T47D (cell line): ENCODE data around the gene REPS1.
"Not testable (repeated sequence)": the region's sequence is repeated elsewhere in the genome, so short reads cannot be mapped to it uniquely, and the experiment has no call there.

Source experiments
- DNase-seq, 2 experiments: peaks; one replicate each; pipeline versions ENCODE4 v3.0.0 to v3.0.0-alpha.2; 2011 to 2012; ENCODE audit warnings: low read depth in 1 of 2, low spot score in 1 of 2
- JUND ChIP-seq: IDR thresholded peaks from 2 replicates; pipeline ENCODE4 v1.6.1; 2012; ENCODE audit warnings: low read depth
- in situ Hi-C: cut with HindIII; loops from 2 replicates; pipeline ENCODE4 v1.10.0; 2016; ENCODE audit warnings: low sequenced_read_pairs, low pct_unique_long_range_greater_than_20kb

REPS1 gene

DNA sequence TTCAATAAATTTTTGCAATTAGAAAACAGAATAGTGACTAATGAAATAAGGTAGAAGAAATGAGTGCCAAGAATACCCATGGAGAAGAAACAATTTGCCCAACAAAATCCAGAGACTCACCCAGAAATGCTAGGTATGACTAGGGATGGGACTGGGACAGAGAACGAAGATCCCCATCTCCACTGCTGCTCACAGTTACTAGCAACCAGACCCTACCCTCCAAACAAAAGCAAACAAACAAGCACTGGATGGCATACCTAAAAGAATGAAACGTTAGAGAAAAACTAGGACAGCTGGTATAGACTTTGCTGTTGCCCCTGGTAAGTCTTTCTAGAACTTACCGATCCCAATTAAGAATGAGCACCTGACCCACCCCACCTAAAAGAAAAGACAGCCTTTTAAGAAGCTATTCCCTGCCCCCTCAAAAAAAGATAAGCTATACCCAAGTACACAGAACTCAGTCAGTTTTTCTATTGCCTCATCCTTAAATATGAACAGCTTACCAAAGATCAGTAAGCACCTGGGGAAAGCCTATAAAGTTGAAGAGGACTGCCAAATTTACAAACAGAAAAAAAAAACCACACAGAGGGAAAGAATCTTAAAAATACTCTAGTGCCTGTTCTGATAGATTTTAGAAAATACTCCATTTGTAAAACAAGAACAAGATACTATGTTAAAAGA, 31.7 kb downstream of the REPS1 start:
- no peak for TF ChIP-seq JUND
- DNase-seq: no peak
- in situ Hi-C loops: no loop called here

DNA sequence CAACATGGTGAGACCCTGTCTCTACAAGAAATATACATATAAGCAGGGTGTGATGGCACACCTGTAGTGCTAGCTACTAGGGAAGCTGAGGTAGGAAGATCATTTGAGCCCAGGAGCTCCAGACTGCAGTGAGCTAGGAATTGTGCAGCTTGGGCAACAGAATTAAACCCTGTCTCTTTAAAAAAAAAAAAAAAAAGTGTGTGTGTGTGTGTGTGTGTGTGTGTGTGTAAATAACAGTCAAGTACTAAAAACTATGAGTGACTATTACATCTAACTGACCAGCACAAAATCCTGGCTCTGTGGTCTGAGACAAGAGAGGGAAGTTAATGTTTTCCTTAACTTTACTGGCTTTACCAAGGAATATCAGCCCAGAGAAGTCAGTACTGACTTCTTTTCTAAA, 32.8 kb downstream of the REPS1 start:
- in situ Hi-C loops: no loop called here
- TF ChIP-seq JUND: no peak
- DNase-seq: no peak

DNA sequence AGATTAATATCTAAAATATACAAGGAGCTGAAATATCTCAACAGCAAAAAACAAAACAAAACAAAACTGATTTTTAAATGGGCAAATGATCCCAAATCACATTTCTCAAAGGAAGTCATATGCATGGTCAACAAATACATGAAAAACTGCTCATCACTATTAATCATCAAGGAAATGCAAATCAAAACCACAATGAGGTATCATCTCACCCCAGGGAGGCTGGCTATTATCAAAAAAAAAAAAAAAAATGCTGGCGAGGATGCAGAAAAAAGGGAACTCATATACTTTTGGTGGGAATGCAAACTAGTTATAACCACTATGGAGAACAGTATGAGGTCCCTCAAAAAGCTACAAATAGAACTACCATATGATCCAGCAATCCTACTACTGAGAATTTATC, 34.6 kb downstream of the REPS1 start:
- in situ Hi-C loops: no loop called here
- no peak for DNase-seq
- no peak for TF ChIP-seq JUND

DNA sequence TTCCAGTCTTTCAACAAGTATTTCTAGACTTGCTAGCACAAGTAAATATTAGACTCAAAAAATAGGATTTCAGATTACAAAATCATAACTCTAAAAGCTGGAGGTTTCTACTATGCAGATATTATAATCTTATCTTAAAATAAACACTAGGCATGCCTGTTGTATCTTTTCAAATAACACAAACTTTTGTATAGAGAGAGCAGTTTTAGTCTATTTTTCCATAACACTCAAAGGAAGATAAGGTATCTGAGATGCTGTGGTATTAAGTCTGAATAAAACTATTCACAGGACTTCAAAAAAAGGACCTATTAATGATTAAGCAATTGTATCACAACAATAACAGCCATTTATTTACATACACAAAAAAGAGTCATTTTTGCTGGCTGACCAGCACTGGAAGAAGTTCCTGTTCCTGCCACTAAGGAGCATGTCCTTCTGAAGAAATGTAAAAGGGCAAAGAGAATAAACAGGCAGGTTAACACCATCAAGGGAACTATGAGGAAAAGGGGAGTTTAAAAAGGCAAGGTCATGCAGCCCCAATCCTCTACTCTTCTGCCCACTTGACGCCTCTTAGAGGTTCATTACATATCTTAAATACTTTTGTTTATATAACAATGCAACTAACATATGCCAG, 39.4 kb downstream of the REPS1 start:
- no peak for DNase-seq
- no peak for TF ChIP-seq JUND
- in situ Hi-C loops: no loop called here

DNA sequence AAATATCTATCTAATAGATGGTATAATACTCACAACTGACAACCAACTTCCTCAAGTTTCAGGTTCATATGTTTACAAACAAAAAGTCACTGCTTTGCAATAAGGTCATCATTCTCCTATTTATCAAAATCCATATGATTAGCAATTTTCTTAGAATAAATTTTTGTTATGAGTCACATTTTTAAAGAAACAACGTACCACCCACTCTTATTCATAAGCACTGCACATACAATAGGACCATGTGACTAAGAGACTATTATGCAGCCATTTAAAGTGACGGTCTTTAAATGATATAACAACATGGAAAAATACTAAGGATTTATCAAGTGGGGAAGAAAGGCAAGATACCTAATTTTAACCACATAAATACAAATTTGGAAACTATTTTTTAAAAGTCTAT, 40.0 kb downstream of the REPS1 start:
- no peak for DNase-seq
- in situ Hi-C loops: no loop called here
- TF ChIP-seq JUND: no peak

DNA sequence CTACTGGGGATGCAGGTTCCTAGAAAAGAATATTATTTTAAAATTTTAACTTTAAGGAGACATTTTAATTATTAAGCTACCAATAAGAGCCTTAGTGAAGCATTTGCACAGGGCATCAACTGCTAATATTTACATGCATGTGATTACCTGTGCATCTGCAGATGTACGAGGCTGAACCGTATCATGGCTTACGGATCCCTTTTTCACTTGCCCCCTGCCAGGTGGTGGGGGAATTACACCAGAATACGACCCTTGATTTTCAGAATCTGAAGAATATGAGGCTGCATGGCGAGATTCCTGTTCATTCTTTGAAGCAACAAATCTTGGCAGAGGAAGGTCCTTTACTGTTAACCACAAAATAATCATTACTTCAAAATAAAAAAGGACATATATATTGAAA, 42.7 kb downstream of the REPS1 start:
- in situ Hi-C loops: no loop called here
- no peak for DNase-seq
- no peak for TF ChIP-seq JUND

DNA sequence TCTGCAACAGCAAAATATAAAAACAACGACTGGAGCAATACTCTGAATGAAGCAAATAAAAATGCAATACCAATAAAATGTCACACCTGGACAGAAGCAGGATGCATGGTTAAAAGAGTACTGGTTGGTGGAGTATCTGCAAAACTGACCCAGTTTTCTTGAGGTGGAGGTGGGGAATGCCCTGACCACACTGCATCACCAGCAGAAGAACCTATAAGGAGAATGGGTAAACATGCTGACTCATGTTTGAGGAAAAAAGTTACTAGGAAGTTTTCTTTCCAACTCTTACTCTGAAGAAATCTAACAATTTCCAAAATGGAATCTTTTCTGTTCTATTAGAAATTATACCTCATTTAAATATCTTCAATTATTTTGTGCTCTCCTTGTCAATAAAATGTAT, 43.6 kb downstream of the REPS1 start:
- DNase-seq: peak in 1 of 2 experiments; percentile 2
- in situ Hi-C loops: no loop called here
- no peak for TF ChIP-seq JUND

DNA sequence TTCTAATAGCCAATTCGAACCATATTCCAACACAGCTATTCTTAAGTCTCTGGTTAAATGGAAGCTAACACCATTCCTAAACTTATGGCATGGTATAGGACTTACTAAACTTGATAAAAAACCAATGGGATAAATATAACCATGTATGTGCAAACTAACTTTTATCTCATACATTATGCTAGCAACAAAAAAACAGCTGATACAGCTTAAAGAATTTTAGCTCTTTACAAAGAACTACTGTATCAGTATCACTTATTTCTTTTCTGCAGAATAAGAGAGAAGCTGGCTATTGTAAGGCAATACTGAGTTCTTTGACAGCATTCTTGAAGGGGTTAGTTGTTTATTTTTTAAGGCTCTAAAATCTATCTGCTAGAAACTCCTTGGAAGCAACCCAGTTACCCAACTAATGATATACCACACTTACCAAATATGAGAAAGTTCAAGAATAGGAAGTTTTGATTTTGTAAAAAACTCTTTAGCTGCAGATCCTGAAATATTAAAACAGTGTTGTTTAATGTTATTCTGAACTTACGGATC, 44.9 kb downstream of the REPS1 start:
- in situ Hi-C loops: no loop called here
- DNase-seq: no peak
- TF ChIP-seq JUND: no peak

DNA sequence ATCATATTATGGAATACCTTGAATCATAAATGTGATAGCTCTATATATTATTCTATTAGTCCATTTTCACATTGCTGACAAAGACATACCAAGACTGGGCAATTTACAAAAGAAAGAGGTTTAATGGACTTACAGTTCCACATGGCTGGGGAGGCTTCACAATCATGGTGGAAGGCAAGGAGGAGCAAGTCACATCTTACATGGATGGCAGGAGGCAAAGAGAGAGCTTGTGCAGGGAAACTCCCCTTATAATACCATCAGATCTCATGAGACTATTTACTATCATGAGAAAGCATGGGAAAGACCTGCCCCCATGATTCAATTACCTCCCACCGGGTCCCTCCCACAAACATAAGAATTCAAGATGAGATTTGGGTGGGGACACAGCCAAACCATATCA, 51.2 kb downstream of the REPS1 start:
- in situ Hi-C loops, DNase-seq: not testable (repeated sequence)

DNA sequence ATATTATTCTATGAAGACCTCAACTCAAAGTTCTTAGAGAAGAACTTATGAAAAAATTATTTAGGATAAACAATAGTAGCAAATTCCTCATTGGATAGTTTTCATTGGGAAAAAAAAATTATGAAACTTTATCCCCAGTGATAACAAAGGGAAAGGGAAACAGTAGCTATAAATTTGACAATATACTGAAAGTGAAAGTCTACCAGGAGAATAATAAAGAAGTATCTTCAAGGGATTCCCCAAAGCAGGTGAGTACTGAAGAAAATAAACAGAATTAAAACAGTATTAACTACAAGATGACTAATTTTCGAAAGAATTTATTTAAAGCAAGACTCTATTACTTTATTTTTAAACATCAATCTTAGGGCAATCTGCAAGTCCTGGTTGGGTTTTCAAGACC, 56.4 kb downstream of the REPS1 start:
- in situ Hi-C loops: no loop called here
- TF ChIP-seq JUND: no peak
- DNase-seq: no peak

DNA sequence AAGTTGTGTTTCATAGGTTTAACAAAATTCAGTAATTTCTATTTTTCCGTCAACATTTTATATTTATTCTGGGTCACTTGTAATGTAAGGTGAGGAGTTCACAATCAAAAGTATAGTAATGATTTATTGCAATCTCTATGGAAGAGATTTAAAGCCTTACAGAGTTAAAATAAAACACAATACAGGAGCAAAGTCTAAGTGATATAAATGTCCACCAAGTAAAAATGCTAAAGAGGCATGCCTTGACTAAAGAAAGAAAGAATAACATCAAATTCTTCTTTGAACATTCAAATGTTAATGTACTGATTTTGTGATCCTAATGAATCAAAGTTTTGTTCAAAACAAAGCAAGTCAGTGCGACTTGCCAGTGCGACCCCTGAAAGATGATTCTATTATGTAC, 61.5 kb downstream of the REPS1 start:
- no peak for DNase-seq
- in situ Hi-C loops: no loop called here
- no peak for TF ChIP-seq JUND

DNA sequence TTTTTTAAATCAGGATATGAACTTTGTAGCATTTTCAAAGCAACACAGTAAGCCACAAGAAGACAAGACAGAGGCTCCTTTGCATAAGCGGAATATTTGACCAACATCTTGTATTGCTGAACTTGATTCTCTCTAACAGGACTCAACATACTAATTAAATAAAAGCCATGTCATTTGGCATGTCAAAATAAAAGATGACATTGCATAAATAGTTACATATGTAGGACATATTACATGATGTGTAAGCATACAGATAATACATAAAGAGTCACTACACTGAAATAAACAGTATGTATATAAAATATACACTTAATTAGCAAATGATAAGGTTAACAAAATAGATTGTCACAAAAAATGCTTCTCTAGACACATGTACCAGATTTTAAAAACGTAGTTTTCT, 62.2 kb downstream of the REPS1 start:
- in situ Hi-C loops: no loop called here
- no peak for DNase-seq
- no peak for TF ChIP-seq JUND

DNA sequence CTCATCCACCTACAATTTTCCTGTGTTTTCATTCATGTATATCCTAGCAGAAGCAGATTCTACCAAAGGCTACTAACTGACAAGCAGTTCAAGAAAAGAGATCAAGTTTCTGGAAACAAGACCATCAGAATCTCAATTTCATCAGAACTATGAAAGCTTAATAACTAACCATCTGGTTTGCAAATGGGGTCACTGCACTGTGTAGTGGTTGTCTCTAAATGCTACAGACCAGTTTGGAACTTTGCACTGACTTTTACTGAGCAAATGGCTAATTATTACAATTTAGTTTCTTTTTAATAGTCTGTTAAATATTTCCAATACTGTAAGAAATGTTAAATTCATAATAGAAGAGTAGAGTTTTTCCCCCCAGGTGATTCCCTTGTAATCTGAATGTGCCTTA, 64.5 kb downstream of the REPS1 start:
- in situ Hi-C loops: no loop called here
- TF ChIP-seq JUND: no peak
- no peak for DNase-seq

DNA sequence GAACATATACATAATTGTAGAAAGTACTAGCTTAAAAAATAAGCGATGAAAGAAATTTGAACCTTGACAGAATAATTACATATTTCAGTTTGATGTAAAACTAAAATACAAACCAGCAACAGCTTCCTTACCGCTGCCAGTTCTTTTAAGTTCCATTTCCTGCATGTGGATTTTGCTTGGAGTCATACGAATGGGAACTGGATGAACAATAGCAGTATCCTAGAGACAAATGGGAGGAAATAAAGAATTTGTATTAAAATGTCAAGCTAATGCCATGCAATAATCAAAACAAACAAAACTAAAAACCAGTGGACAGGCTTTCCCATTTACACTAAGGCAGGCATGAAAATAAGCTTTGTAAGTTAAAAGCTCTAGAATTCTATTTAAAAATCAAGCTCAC, 67.1 kb downstream of the REPS1 start:
- DNase-seq: no peak
- no peak for TF ChIP-seq JUND
- in situ Hi-C loops: no loop called here
